Kidney epithelial cell (primary cell): ENCODE data around the gene CDHR2. TPM values are rescaled to one million over a fixed set of nuclear protein-coding genes. Genes with fewer than 3 reads are reported as not detected.

Experiments used
- DNase-seq: peaks from one replicate; pipeline ENCODE4 v3.0.0-alpha.2; 2010; ENCODE audit warnings: low read depth
- H3K27me3 ChIP-seq: 2 replicates; pipeline ENCODE4 v1.6.0; 2011; ENCODE audit warnings: low read length; ENCODE audit not compliant: control insufficient read depth, insufficient read depth
- H3K36me3 ChIP-seq: 2 replicates; pipeline ENCODE4 v1.5.1; 2011; ENCODE audit warnings: low read length; ENCODE audit not compliant: control insufficient read depth, insufficient read depth
- H3K4me3 ChIP-seq: 2 replicates; pipeline ENCODE4 v1.5.1; 2011; ENCODE audit warnings: low read depth, mild to moderate bottlenecking, control low read depth, low read length
- total RNA-seq: library from RNA; depleted of rRNA; stranded (reverse); fragments of >200 nt; gene quantifications from 2 replicates; pipeline ENCODE4 v1.2.3, GENCODE V29; 2015
- TF ChIP-seq, protein P1 (sequence below): IDR thresholded peaks from 2 replicates; pipeline ENCODE4 v1.5.1; 2011; ENCODE audit warnings: mild to moderate bottlenecking, moderate library complexity, low read length, control low read depth, inconsistent platforms; ENCODE audit not compliant: insufficient read depth, poor library complexity, severe bottlenecking

CDHR2 gene
- total RNA-seq, 1 donor from 2014 or later, result 0.08 TPM

- Histone ChIP-seq H3K4me3 (no peak overlapping the region), H3K36me3 (no peaks in the 10 kb centered on the region), H3K27me3 (peaks cover 48% of the 10 kb centered on the region)
- TF ChIP-seq, protein P1, sequence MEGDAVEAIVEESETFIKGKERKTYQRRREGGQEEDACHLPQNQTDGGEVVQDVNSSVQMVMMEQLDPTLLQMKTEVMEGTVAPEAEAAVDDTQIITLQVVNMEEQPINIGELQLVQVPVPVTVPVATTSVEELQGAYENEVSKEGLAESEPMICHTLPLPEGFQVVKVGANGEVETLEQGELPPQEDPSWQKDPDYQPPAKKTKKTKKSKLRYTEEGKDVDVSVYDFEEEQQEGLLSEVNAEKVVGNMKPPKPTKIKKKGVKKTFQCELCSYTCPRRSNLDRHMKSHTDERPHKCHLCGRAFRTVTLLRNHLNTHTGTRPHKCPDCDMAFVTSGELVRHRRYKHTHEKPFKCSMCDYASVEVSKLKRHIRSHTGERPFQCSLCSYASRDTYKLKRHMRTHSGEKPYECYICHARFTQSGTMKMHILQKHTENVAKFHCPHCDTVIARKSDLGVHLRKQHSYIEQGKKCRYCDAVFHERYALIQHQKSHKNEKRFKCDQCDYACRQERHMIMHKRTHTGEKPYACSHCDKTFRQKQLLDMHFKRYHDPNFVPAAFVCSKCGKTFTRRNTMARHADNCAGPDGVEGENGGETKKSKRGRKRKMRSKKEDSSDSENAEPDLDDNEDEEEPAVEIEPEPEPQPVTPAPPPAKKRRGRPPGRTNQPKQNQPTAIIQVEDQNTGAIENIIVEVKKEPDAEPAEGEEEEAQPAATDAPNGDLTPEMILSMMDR, result no peak
- DNase-seq, result no peak
Measured at GRCh38 chr5:176625966-176626875, 77.1 kb downstream of the CDHR2 start.

DNA sequence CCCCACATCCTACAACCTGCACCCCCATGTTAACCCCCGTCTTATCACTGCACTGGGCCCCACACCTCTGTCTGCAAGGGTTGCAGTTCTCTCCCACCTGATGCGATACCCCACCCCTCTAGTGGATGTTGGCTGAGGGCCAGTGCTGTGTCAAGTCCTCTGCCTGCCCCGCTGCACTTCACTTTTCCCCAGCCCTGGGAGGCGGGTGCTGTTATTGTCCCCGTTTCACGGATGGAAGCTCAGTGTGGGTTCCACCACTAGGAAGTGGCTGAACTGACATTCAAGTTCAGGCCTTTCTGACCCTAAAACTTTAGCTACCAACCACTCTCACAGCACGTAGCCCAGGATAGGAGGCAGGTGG is 77.7 kb downstream of the CDHR2 start:
- H3K4me3 ChIP-seq, result no peak overlapping the region
- peaks cover 47% of the 10 kb centered on the region for H3K27me3 ChIP-seq
- no peak for DNase-seq
- TF ChIP-seq, protein P1, result no peak
- H3K36me3 ChIP-seq, result no peaks in the 10 kb centered on the region

- Histone ChIP-seq H3K36me3 (no peaks in the 10 kb centered on the region), H3K4me3 (no peak overlapping the region), H3K27me3 (peaks cover 48% of the 10 kb centered on the region)
- DNase-seq, result no peak
- TF ChIP-seq, protein P1, result no peak
Measured at GRCh38 chr5:176627582-176627981, 78.4 kb downstream of the CDHR2 start.

GRCh38 chr5:176628406-176629228 is 79.5 kb downstream of the CDHR2 start:
- H3K4me3 ChIP-seq, result no peak overlapping the region
- H3K36me3 ChIP-seq, result no peaks in the 10 kb centered on the region
- peaks cover 54% of the 10 kb centered on the region for H3K27me3 ChIP-seq
- DNase-seq, result no peak
- TF ChIP-seq, protein P1, result no peak

DNA sequence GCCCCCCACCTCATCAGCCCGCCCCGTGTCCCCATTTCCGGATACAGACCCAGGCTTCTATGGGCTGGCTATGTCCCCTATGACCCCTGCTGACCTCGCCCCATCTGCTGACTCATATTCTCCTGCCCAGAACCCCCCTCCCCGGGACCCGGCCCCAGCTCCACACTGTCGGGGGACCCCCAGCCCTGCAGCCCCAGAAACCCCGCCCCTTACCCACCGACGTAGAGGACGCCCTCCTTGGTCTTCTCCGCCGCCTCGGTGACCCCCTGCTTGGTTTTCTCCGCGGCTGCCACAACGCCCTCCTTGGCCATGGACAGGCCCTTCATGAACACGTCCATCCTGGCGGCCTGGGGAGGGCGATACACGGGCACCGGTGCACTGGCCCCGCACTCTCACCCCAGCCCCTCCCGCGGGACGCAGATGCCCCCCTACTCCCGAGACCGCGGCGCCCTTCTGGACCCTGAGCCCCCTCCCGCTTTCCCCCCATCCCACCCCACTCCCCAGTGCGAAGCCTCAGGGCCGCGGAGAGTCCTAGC is 80.2 kb downstream of the CDHR2 start:
- Histone ChIP-seq H3K36me3 (no peaks in the 10 kb centered on the region), H3K27me3 (peaks cover 56% of the 10 kb centered on the region), H3K4me3 (no peak overlapping the region)
- TF ChIP-seq, protein P1, result no peak
- DNase-seq, result no peak
